ENCODE data around the gene FXYD3. TPM values are rescaled to one million over a fixed set of nuclear protein-coding genes. Genes with fewer than 3 reads are reported as not detected.

FXYD3 gene
- polyA plus RNA-seq, 1 donor from 2014 or later = not detected

- no peak for TF ChIP-seq MXI1 (conservative IDR thresholded peaks at IDR 0.05; ENCODE audit: poor library complexity, severe bottlenecking)
- TF ChIP-seq, protein P1, sequence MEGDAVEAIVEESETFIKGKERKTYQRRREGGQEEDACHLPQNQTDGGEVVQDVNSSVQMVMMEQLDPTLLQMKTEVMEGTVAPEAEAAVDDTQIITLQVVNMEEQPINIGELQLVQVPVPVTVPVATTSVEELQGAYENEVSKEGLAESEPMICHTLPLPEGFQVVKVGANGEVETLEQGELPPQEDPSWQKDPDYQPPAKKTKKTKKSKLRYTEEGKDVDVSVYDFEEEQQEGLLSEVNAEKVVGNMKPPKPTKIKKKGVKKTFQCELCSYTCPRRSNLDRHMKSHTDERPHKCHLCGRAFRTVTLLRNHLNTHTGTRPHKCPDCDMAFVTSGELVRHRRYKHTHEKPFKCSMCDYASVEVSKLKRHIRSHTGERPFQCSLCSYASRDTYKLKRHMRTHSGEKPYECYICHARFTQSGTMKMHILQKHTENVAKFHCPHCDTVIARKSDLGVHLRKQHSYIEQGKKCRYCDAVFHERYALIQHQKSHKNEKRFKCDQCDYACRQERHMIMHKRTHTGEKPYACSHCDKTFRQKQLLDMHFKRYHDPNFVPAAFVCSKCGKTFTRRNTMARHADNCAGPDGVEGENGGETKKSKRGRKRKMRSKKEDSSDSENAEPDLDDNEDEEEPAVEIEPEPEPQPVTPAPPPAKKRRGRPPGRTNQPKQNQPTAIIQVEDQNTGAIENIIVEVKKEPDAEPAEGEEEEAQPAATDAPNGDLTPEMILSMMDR (IDR thresholded peaks at IDR 0.05; ENCODE audit: poor library complexity, severe bottlenecking) = no peak
- no peak for TF ChIP-seq REST (IDR thresholded peaks at IDR 0.05; ENCODE audit: borderline replicate concordance)
- TF ChIP-seq EP300 (conservative IDR thresholded peaks at IDR 0.05; ENCODE audit: poor library complexity, severe bottlenecking) = no peak
- no peak for TF ChIP-seq POLR2AphosphoS5 (IDR thresholded peaks at IDR 0.05)
- no peak for TF ChIP-seq EZH2 (IDR thresholded peaks at IDR 0.05; ENCODE audit: borderline replicate concordance, insufficient read depth, low read length, poor library complexity, severe bottlenecking)
- TF ChIP-seq TAF1 (IDR thresholded peaks at IDR 0.05; ENCODE audit: low read depth) = no peak
- no peak for TF ChIP-seq SMC3 (conservative IDR thresholded peaks at IDR 0.05; ENCODE audit: poor library complexity)
- TF ChIP-seq RAD21 (conservative IDR thresholded peaks at IDR 0.05) = no peak
- Histone ChIP-seq H3K27ac (ENCODE audit: low read length) (no peak overlapping the region), H2AFZ (ENCODE audit: low read depth, low read length) (no peak overlapping the region), H4K20me1 (ENCODE audit: insufficient read depth) (no peaks in the 10 kb centered on the region), H3K9ac (ENCODE audit: low read length) (no peak overlapping the region), H3K9me3 (ENCODE audit: low read length) (no peaks in the 10 kb centered on the region), H3K79me2 (replicated peaks; ENCODE audit: insufficient read depth, low read length) (no peaks in the 10 kb centered on the region), H3K4me2 (ENCODE audit: low read length) (no peak overlapping the region), H3F3A (ENCODE audit: insufficient read depth, low read length, poor library complexity, severe bottlenecking) (no peaks in the 10 kb centered on the region), H3K27me3 (ENCODE audit: insufficient read depth, low read depth, low read length) (no peaks in the 10 kb centered on the region), H3K9me2 (ENCODE audit: insufficient read depth, low read length) (no peaks in the 10 kb centered on the region), H3K36me3 (ENCODE audit: insufficient read depth, low read length) (no peaks in the 10 kb centered on the region), H3K4me3 (ENCODE audit: low read length) (no peak overlapping the region)
Measured at GRCh38 chr19:35089554-35089953, 26.1 kb upstream of the FXYD3 start.

- H3K4me3 ChIP-seq (ENCODE audit: low read length) = no peak overlapping the region
- no peaks in the 10 kb centered on the region for H4K20me1 ChIP-seq (ENCODE audit: insufficient read depth)
- H3K4me2 ChIP-seq (ENCODE audit: low read length) = no peak overlapping the region
- no peaks in the 10 kb centered on the region for H3K9me2 ChIP-seq (ENCODE audit: insufficient read depth, low read length)
- TF ChIP-seq EP300 (conservative IDR thresholded peaks at IDR 0.05; ENCODE audit: poor library complexity, severe bottlenecking) (no peak), SMC3 (conservative IDR thresholded peaks at IDR 0.05; ENCODE audit: poor library complexity) (no peak), TAF1 (IDR thresholded peaks at IDR 0.05; ENCODE audit: low read depth) (no peak), POLR2AphosphoS5 (IDR thresholded peaks at IDR 0.05) (no peak), EZH2 (IDR thresholded peaks at IDR 0.05; ENCODE audit: borderline replicate concordance, insufficient read depth, low read length, poor library complexity, severe bottlenecking) (no peak), REST (IDR thresholded peaks at IDR 0.05; ENCODE audit: borderline replicate concordance) (no peak), RAD21 (conservative IDR thresholded peaks at IDR 0.05) (no peak), MXI1 (conservative IDR thresholded peaks at IDR 0.05; ENCODE audit: poor library complexity, severe bottlenecking) (no peak)
- TF ChIP-seq, protein P1 (IDR thresholded peaks at IDR 0.05; ENCODE audit: poor library complexity, severe bottlenecking) = no peak
- no peak overlapping the region for H2AFZ ChIP-seq (ENCODE audit: low read depth, low read length)
- no peak overlapping the region for H3K9ac ChIP-seq (ENCODE audit: low read length)
- no peaks in the 10 kb centered on the region for H3K79me2 ChIP-seq (replicated peaks; ENCODE audit: insufficient read depth, low read length)
- no peaks in the 10 kb centered on the region for H3F3A ChIP-seq (ENCODE audit: insufficient read depth, low read length, poor library complexity, severe bottlenecking)
- no peaks in the 10 kb centered on the region for H3K36me3 ChIP-seq (ENCODE audit: insufficient read depth, low read length)
- H3K9me3 ChIP-seq (ENCODE audit: low read length) = no peaks in the 10 kb centered on the region
- no peak overlapping the region for H3K27ac ChIP-seq (ENCODE audit: low read length)
- H3K27me3 ChIP-seq (ENCODE audit: insufficient read depth, low read depth, low read length) = no peaks in the 10 kb centered on the region
Measured at GRCh38 chr19:35090160-35090505, 25.5 kb upstream of the FXYD3 start.
